Hematopoietic multipotent progenitor cell treated with erythropoietin and hydrocortisone succinate and interleukin-3 and kit ligand, for 17 days (in vitro differentiated cells): ENCODE results near the gene C13orf46.

Source experiments
- DNase-seq: peaks from one replicate; pipeline ENCODE4 v3.0.0-alpha.2; 2015; ENCODE audit warnings: low spot score

The C13orf46 gene

DNA sequence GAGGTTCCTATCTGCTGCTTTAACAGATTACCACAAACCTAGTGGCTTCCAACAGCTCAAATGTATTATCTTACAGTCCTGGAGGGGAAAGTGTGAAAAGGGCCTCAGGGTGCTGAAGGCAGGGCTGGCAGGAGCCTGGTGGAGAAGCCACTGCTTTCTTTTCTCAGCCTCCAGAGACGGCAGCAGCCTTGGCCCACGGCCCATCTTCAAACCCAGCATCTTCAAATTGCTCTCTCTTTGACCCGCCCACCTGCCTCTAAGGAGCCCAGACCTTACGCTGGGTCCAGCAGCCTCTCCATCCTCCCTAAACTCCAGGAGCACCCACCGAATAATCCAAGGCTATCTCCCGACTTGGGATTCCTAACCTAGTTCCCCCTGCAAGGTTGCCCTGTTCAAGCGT is 35.6 kb downstream of the C13orf46 start:
- DNase-seq = no peak

- no peak for DNase-seq
These were observed 36.2 kb downstream of the C13orf46 start for GRCh38 chr13:113937527-113938180.

- DNase-seq = no peak
These were observed 36.8 kb downstream of the C13orf46 start for GRCh38 chr13:113937073-113937472.

- DNase-seq = no peak
These were observed 37.5 kb downstream of the C13orf46 start for GRCh38 chr13:113936166-113936965.

DNA sequence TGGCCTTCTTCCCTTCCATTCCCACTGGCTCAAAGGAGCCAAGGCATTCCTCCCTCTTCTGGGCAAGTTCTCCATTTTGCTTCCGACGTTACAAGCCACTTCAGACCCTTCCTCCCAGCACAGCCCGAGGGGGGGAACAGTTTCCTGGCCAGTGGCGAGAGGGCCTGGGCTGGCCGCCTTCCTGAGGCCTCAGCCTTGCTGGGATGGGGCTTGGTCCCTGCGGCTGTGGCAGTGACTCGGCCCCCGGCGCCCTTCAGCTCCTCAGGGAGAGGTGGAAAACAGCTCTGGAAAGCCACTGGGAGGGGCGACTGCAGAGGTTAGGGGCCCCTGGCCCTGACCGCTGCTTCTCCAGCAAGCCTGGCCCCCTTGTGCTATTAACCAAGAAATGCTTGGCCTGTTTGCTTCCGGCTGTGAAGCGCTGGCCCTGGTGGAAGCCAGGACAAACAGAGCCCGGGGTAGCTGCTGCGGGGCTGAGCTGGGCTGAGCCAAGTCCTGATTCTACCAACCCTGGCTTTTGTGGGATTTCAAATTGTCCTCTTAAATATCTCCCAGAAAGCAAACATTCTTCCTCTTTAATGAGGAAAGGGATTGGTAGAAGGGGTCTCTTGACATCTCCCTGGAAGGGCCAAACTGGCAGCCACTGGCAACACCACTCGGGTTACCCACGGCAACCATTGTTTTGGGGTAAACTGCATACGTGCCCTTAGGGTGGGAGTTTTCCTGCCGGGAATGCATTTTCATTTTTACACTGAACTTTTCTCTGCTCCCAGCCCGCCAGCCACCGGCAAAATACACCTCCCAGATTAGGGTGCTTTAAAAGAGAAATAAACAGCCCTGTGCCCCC is 38.7 kb downstream of the C13orf46 start:
- DNase-seq = no peak

DNA sequence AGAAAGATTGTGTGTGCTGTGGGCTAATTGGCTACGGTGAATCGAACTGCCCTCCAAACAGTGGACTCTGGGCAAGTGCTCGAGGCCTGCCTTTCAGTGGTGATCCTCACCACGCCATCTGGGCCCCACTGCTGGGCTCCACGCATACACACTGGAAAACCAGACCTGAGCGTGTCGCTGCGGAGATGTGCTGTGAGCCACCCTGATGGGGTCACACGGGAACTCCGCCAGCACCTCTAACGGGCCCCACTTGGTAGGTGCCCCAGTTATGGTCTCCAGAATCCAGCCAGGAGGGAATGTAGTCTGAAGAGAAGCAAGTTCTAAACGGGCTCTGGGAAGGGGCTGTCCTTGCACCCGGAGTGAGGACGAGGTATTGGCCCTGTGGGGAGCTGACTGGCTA is 39.3 kb downstream of the C13orf46 start:
- no peak for DNase-seq

DNA sequence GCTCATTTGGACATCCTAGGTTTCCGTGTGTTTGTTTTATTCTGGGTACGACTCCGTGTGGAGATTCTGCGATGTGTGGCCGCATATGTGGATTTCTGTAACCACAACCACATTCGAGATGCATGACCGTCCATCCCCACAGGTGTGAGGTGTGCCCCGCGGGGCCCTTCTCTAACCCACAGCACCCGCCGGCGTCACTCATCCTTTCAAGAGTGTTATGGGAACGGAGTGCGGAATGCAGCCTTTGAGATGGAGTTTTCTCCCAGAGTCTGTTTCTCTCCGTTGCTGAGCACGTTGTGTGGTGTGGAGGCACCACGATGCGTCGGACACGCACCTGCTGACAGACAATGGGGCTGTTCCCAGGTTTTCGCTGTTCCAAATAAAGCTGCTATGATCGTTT is 40.0 kb downstream of the C13orf46 start:
- DNase-seq = no peak

GRCh38 chr13:113931841-113932459 is 41.9 kb downstream of the C13orf46 start:
- no peak for DNase-seq

DNA sequence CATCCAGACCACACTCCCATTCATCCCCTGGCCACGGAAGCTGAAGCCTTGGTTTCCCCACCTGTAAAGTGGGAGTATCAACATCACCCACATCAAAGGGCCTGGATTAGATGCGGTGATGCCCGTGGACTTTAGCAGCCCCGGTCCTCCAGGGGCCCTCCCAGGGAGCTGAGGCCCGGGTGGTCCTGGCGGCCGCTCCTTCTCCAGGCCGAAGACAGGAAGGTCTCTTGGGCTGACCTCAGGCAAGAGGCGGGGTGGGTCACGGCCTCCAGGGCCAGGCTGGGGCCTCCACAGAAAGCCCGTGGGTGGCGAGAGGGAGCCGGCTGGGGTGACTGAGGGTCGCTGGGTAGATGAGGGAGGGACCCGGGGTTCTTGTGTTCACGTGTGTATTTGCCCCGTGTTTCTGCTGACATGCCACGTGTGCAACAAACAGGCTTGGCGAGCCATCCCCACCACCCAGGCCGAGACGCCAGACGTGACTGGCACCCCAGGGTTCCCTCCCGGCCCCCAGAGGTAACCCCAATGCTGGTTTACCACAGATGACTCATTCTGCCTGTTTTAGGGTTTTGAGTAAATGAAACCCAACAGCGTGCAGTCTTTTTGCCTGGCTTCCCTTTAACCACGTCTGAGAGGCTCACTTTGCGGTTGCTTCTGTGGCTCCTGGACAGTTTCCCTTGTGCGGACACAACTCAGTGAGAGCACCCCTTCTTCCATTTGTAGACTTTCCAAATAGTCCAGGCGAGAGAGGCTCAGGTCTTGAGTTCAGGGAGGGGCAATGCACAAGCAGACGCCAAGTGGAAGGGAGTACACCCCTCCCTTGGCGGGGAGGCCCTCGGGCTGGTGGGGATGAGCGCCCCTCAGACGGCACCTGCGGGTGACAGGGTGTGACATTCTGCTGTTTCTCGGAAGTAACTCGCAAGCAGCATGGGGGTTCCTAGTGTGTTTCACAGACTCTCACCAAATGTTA is 42.9 kb downstream of the C13orf46 start:
- no peak for DNase-seq

DNA sequence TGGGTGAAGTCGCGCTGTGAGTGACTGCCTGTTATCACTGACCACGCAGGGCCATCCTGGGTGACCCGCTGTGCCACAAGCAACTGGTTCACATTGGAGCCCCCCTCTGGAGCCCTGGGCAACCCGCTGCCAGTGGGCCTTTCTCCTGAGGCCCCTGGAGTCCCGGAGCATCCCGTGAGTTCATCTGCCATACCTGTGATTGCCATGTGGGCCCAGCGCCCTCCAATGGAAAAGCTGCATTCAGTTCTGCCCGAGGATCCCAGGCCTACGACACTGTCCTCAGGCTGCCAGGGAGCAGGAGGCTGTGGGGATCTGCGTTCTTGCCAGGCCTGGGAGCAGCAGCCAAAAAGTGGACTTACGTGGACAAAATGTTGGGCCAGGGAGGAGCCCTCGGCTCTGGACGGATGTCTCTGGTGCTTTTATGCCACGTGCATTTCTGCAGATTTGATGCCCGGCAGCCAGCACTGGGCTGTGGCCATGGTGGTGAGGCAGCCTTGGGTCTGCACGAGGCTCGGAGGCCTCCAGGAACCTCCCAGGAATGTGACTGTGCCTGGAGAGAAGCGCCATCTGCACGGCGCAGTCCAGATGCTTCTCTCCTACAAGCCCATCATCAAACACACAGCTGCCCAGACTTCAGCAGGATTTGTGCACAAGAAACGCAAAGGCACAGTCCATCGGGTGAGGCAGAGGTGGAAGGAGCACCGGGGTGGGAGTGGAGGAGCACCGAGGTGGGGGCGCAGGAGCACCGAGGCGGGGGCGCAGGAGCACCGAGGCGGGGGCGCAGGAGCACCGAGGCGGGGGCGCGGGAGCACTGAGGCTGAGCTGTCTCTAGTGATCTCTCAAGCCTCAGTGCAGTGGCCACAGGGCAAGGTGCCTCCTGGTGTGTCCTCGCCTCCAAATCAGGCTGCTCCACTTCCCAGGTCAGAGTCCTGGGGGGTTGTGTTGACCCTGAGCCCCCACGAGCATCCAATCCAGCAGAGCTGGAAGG is 44.0 kb downstream of the C13orf46 start:
- no peak for DNase-seq

DNA sequence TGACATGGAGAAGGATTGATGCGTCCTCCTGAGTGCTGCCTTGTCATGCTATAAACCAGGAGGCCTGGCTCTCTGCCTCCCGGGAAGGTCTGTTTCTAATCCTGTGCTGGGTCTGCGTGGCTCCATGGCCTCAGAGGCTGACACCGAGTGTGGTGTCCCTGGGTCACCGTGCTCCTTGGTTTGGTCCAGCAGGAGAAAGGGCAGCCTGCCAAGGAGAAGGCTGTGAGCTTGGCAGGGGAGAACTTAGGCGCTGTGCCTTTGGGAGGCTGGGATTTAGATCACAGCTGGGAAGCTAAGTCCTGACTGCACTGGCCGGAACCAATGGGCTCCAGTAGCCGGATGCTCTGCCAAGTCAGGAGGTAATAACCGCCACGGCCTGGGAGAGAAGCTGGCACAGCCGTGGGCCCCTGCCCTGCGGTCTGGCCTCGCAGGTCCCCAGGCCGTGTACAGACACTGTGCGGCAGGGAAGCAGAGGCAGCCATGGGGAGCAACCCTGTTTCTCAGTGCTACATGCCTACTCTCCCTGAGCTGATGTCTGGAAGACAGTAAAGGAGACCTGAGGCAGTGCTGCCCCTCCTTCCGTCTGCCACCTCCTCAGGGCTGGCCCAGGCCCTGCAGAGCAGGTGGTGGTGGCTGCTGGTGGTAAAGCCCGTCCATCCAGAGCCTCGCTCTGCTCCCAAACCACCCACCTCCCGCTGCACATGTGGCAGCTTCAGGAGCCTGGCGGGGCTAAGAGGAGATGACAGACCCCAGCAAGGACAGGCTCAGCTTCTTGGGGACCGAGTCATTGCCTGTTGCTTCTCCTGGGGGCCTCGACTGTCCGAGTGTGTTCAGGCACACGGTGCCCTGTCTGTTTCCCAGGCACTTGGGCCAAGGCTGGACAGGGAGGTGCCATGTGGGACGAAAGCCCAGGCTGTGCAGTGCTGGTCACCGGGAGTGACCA is 44.9 kb downstream of the C13orf46 start:
- DNase-seq = no peak

DNA sequence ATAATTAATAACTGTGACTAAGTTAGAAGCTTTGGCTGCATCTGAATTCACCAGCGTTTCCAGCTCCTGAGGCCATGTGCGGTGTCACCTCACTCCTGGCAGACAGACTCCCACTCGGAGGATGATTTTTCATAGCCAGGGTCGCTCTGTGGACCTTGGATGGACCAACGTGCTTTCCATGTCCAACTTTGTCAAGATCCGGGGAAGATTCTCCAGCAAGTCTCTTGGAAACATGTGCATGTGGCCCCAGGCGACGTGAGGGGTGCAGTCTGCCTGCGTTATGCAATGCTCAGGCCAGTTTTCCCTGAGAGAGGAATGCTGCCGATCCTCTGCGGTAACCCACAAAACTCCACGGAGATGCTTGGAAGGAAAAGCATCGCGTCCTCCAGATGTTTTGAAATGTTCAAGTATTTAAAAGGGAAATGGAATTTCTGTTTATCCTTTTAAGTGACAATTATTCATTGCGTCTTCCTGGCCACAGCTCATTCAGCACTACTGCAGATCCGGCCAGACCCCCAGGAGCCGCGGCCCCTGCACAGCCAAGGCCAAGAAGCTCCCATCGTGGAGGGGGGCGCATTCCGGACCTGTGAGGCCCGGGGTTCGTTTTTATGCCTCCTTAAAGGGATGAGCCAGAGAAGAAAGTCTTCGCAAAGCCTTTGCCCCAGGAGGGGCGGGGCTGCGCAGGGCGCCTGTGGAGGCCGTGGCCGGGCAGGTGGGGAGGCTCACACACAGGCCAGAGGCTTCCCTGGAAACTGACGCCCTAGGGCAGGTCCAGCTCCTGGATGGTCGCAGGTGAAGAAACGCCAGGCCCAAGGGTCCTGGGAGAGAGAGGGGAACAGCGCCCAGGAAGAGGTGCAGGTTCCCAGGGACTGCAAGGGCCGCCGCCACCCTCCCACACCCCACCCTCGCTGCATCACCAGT is 46.0 kb downstream of the C13orf46 start:
- DNase-seq = no peak

DNA sequence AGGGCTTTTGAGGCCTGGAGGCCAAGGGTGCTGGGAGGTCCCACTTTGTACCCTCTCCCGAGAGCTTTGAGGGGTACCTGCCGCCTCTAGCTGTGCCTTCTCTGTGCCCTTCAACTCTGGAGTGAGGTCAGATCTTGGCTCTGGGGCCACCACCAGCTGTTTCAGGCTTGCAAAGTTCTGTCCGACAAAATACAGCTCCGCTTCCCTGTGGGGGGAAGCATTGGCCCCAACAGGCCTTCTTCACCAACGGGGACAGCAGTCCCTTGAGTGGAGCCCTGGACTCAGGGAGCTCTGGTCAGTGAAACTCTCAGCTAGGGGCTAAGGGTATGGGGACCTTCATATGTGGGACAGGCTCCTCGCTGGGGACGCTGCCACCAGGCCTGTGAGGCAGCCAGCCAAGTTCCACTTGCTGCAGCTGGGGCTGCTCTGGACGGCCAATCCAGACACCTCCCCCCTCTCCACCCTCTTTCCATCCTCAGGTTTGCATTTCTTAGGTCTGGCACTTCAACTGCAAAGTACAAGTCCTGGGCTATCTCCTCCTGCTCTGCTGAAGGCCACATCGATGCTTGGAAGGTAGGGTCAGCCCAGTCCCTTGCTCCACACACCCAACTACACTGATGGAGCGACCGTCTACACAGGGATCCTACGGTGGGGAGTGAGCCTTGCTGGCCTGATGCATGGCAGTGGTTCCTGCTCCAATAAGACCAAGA is 46.8 kb downstream of the C13orf46 start:
- no peak for DNase-seq

- DNase-seq = no peak
These were observed 47.5 kb downstream of the C13orf46 start for GRCh38 chr13:113926301-113926761.

GRCh38 chr13:113924184-113924901 is 49.5 kb downstream of the C13orf46 start:
- DNase-seq = no peak

DNA sequence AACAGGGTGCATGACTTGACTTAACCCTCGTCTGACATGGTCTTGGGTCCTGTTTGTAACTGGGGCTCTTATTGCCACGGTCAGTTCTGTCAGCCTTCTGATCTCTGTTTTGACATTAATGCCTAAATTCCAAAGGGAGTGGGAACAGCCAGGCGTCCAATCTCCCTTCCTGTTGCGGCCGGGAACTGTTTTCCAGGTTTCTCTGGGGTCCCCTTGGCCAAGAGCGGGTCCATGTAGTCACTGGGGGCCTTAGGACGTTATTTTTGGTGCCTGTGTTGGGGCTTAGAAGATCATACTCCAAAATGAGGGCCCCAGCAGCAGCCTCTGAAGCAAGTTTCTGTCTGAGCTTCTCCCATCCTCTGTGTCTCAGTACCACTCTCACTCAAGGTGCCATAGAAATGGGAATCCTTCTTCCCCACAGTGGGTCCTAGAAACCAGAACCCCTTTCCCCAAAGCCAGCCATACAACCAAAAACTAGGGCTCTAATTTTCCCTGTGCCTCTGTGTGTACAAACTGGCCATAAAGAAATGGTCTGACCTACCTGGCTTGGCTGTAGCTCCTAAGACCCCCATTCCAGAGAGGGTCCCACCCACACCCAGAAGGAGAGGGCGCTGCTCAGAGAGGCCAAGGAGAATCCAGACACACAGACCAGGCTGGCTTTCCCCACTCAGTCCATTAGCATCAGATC is 50.4 kb downstream of the C13orf46 start:
- DNase-seq = no peak
